Heart right ventricle (tissue), 16 donors: ENCODE measurements around the gene PDYN. TPM values are rescaled to one million over a fixed set of nuclear protein-coding genes. Genes with fewer than 3 reads are reported as not detected.

Experiments
- ATAC-seq, 8 donors: fragments of 200-7000 bp; cut with Tn5 transposase; one replicate each; pipeline ENCODE4 v1.9.1; 2020; ENCODE audit warnings: mild to moderate bottlenecking in 8 of 8, moderate library complexity in 8 of 8, moderate number of reproducible peaks in 1 of 8
- DNase-seq, 2 donors: peaks; one replicate each; pipeline ENCODE4 v3.0.0-alpha.2; 2020
- H3K27ac ChIP-seq, 10 donors: fragments of 200-600 bp; sonication (generic) in 2 of 10; one replicate each; pipeline versions ENCODE4 v1.5.0 to v1.8.0; 2020 to 2022; ENCODE audit warnings: mild to moderate bottlenecking in 3 of 10
- H3K27me3 ChIP-seq, 7 donors: fragments of 200-600 bp; one replicate each; pipeline ENCODE4 v1.8.0; 2021 to 2022; ENCODE audit warnings: mild to moderate bottlenecking in 2 of 7
- H3K36me3 ChIP-seq, 9 donors: fragments of 200-600 bp; sonication (generic) in 1 of 9; one replicate each; pipeline versions ENCODE4 v1.5.0 to v1.8.0; 2020 to 2022; ENCODE audit warnings: mild to moderate bottlenecking in 2 of 9
- H3K4me1 ChIP-seq, 9 donors: fragments of 200-600 bp; sonication (generic) in 1 of 9; one replicate each; pipeline versions ENCODE4 v1.5.0 to v1.8.0; 2020 to 2022; ENCODE audit warnings: mild to moderate bottlenecking in 4 of 9
- H3K4me3 ChIP-seq, 10 donors: fragments of 200-600 bp; sonication (generic) in 2 of 10; one replicate each; pipeline versions ENCODE4 v1.5.0 to v1.8.0; 2020 to 2022; ENCODE audit warnings: mild to moderate bottlenecking in 7 of 10, moderate library complexity in 2 of 10
- H3K9me3 ChIP-seq, 11 donors: fragments of 200-600 bp in 10 of 11; sonication (generic) in 2 of 11; one replicate each; pipeline versions ENCODE4 v1.5.0 to v1.8.0; 2013 to 2022; ENCODE audit warnings: mild to moderate bottlenecking in 2 of 11, control low read depth in 1 of 11, moderate library complexity in 1 of 11
- CTCF ChIP-seq, 9 donors: fragments of 200-600 bp; sonication (generic) in 2 of 9; IDR thresholded peaks; one replicate each; pipeline versions ENCODE4 v1.5.0 to v1.8.0; 2021 to 2022; ENCODE audit warnings: antibody characterized with exemption in 9 of 9, mild to moderate bottlenecking in 5 of 9, moderate library complexity in 1 of 9
- WGBS, 2 donors: extraction: QIAGEN DNeasy Blood & Tissue Kit; methylation state at CpG; one replicate each; pipeline ENCODE4 v1.1.7; 2013; ENCODE audit warnings: inconsistent platforms in 1 of 2; 5-methylcytosine and 5-hydroxymethylcytosine counted together
- intact Hi-C, 10 donors: fragments of 100-400 bp; cut with DNase I; formaldehyde crosslinking; loops; one replicate each; pipeline versions ENCODE4 v1.11.1 to v1.14.2; 2022
- polyA plus RNA-seq, 2 donors: library from polyadenylated mRNA; stranded (reverse); fragments of 200-250 nt; gene quantifications; one replicate each; pipeline ENCODE4 v1.2.3, GENCODE V29; 2013
- total RNA-seq, 10 donors: library from RNA; stranded (reverse); fragmentation: NEBNext Ultra II Directional in 3 of 10; extraction: Animal tissue kit (Norgen Biotek cat#: 25700) in 3 of 10; gene quantifications; one replicate each; pipeline versions ENCODE4 v1.2.1 to v1.2.4, GENCODE V29; 2021 to 2023
- donor health status: Arrhythmogenic right ventricular cardiomyopathy.
- donor health status: ischemic (EF 13 %, LVEDD 7.1; RV severe dilation, severe dysfunction).
- donor health status: healthy with polysubstance abuse.
- donor health status: DM: no; HTN: yes; CAD: no.
- donor health status: DM: no; HTN: no; CAD: no.
- donor health status: ischemic (EF 25% LVEDD 6.9; RV normal size, moderate dysfunction).
- donor health status: ischemic (EF 25% LVEDD 5.7; RV mildly dilated, moderate dysfunction).
- donor health status: healthy.
- donor health status: DM: yes; HTN: yes; CAD: no.
- donor health status: Ischemic cardiomyopathy.
- donor health status: ischemic (EF 35%, LVEDD 5.7; RV mildly dilated, moderate dysfunction).
- donor health status: nonischemic (EF 11% LVEDD 7.7; RV severe dilation, severe dysfunction).
- donor health status: DM: yes; HTN: yes; CAD: no.
- donor health status: PGD.
- donor health status: ischemic (EF 29% LVEDD 5.4; RV normal size, mild dysfunction).
- donor health status: nonischemic (EF 23%, LVEDD 6.1; RV moderate dilation, normal function).

Gene PDYN
- total and polyA plus RNA-seq, 12 donors: not detected

GRCh38 chr20:1944345-1945091 lies 49.3 kb downstream of the PDYN start:
- ATAC-seq: peak in 1 of 8 donors; percentile 9
- intact Hi-C loops: loop anchor here in 1 of 10 donors (10.0 kb wide), 1 partner anchor 140 kb away; no protein-coding TSS in a partner anchor

GRCh38 chr20:1943275-1944002 lies 50.4 kb downstream of the PDYN start:
- H3K9me3 ChIP-seq: no peaks in the 10 kb centered on the region
- H3K4me1 ChIP-seq: peaks cover 0 to 82% (median 15%) of the 10 kb centered on the region in 9 donors
- 76 to 77% methylated on average over 8 of the region's 8 CpGs for WGBS, 2 donors
- no peak for DNase-seq
- TF ChIP-seq CTCF (IDR thresholded peaks at IDR 0.05): no peak
- H3K4me3 ChIP-seq: no peak overlapping the region
- peaks cover 0 to 6% (median 0%) of the 10 kb centered on the region in 9 donors for H3K36me3 ChIP-seq
- H3K27ac ChIP-seq: peak overlapping the region in 1 of 10 donors; percentile 88
- peaks cover 0 to 37% (median 8%) of the 10 kb centered on the region in 7 donors for H3K27me3 ChIP-seq
- intact Hi-C loops: loop anchor here in 1 of 10 donors (10.0 kb wide), 1 partner anchor 139 kb away; no protein-coding TSS in a partner anchor
- ATAC-seq: peak in 4 of 8 donors; percentile 27 to 77 (median 46)

More at GRCh38 chr20:1944345-1945091, 49.3 kb downstream of the PDYN start:
- H3K27ac ChIP-seq: peak overlapping the region in 3 of 10 donors; percentile 6 to 88 (median 22)
- peaks cover 0 to 88% (median 15%) of the 10 kb centered on the region in 9 donors for H3K4me1 ChIP-seq
- no peak for DNase-seq
- H3K27me3 ChIP-seq: peaks cover 0 to 37% (median 8%) of the 10 kb centered on the region in 7 donors
- no peak for TF ChIP-seq CTCF (IDR thresholded peaks at IDR 0.05)
- no peak overlapping the region for H3K4me3 ChIP-seq
- H3K9me3 ChIP-seq: no peaks in the 10 kb centered on the region
- 77 to 88% methylated on average over 6 of the region's 6 CpGs for WGBS, 2 donors
- no peaks in the 10 kb centered on the region for H3K36me3 ChIP-seq

GRCh38 chr20:1942486-1943274 lies 51.2 kb downstream of the PDYN start:
- no peak for DNase-seq
- 57 to 60% methylated on average over 13 of the region's 13 CpGs for WGBS, 2 donors
- intact Hi-C loops: loop anchor here in 1 of 10 donors (10.0 kb wide), 1 partner anchor 138 kb away; no protein-coding TSS in a partner anchor

More at GRCh38 chr20:1942486-1943274, 51.2 kb downstream of the PDYN start:
- peaks cover 0 to 77% (median 15%) of the 10 kb centered on the region in 9 donors for H3K4me1 ChIP-seq
- H3K36me3 ChIP-seq: peaks cover 0 to 12% (median 0%) of the 10 kb centered on the region in 9 donors
- no peaks in the 10 kb centered on the region for H3K9me3 ChIP-seq
- H3K27me3 ChIP-seq: peaks cover 0 to 35% (median 8%) of the 10 kb centered on the region in 7 donors
- no peak for TF ChIP-seq CTCF (IDR thresholded peaks at IDR 0.05)
- H3K27ac ChIP-seq: no peak overlapping the region
- H3K4me3 ChIP-seq: no peak overlapping the region
- no peak for ATAC-seq
